Measurements from ENCODE around the gene GALNT10.

The GALNT10 gene

DNA sequence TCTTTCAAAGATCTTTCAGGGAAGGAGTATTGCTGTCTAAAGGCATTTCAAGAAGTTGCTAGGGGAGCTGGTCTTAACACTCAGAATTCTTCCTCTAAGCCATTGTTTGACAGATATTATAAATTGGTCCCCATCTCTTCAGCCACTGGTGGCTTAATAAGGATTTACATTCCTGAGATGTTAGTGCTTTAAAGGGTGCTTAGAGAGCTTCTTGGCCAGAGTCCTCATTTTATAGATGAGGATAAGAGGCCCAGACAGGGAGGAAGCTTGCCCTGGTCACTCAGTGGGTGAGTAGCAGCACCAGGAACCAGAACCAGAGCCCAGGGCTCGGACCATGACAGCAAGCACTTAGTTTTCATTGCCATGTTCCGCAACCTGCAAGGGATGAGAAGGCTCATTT, 53.2 kb downstream of the GALNT10 start:
- no peak for TF ChIP-seq GABPA (IDR thresholded peaks at IDR 0.05; ENCODE audit: low read depth)
- TF ChIP-seq, protein P1, sequence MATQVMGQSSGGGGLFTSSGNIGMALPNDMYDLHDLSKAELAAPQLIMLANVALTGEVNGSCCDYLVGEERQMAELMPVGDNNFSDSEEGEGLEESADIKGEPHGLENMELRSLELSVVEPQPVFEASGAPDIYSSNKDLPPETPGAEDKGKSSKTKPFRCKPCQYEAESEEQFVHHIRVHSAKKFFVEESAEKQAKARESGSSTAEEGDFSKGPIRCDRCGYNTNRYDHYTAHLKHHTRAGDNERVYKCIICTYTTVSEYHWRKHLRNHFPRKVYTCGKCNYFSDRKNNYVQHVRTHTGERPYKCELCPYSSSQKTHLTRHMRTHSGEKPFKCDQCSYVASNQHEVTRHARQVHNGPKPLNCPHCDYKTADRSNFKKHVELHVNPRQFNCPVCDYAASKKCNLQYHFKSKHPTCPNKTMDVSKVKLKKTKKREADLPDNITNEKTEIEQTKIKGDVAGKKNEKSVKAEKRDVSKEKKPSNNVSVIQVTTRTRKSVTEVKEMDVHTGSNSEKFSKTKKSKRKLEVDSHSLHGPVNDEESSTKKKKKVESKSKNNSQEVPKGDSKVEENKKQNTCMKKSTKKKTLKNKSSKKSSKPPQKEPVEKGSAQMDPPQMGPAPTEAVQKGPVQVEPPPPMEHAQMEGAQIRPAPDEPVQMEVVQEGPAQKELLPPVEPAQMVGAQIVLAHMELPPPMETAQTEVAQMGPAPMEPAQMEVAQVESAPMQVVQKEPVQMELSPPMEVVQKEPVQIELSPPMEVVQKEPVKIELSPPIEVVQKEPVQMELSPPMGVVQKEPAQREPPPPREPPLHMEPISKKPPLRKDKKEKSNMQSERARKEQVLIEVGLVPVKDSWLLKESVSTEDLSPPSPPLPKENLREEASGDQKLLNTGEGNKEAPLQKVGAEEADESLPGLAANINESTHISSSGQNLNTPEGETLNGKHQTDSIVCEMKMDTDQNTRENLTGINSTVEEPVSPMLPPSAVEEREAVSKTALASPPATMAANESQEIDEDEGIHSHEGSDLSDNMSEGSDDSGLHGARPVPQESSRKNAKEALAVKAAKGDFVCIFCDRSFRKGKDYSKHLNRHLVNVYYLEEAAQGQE (IDR thresholded peaks at IDR 0.05; ENCODE audit: insufficient replicate concordance, low read depth), result no peak
- TF ChIP-seq POLR2AphosphoS5 (IDR thresholded peaks at IDR 0.05; ENCODE audit: low read depth), result no peak
- no peak for TF ChIP-seq SPI1 (IDR thresholded peaks at IDR 0.05; ENCODE audit: borderline replicate concordance, low read depth)
- TF ChIP-seq, protein P2, sequence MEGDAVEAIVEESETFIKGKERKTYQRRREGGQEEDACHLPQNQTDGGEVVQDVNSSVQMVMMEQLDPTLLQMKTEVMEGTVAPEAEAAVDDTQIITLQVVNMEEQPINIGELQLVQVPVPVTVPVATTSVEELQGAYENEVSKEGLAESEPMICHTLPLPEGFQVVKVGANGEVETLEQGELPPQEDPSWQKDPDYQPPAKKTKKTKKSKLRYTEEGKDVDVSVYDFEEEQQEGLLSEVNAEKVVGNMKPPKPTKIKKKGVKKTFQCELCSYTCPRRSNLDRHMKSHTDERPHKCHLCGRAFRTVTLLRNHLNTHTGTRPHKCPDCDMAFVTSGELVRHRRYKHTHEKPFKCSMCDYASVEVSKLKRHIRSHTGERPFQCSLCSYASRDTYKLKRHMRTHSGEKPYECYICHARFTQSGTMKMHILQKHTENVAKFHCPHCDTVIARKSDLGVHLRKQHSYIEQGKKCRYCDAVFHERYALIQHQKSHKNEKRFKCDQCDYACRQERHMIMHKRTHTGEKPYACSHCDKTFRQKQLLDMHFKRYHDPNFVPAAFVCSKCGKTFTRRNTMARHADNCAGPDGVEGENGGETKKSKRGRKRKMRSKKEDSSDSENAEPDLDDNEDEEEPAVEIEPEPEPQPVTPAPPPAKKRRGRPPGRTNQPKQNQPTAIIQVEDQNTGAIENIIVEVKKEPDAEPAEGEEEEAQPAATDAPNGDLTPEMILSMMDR (IDR thresholded peaks at IDR 0.05; ENCODE audit: insufficient read depth, low read length), result no peak
- no peaks in the 10 kb centered on the region for H3K27me3 ChIP-seq (ENCODE audit: insufficient read depth, poor library complexity, severe bottlenecking)
- no peak for DNase-seq (ENCODE audit: low read depth in 1 of 2, low spot score in 1 of 2)
- no peak overlapping the region for H3K4me3 ChIP-seq (replicated peaks; ENCODE audit: insufficient read depth, low read length)
- H3K27ac ChIP-seq (replicated peaks), result no peak overlapping the region

DNA sequence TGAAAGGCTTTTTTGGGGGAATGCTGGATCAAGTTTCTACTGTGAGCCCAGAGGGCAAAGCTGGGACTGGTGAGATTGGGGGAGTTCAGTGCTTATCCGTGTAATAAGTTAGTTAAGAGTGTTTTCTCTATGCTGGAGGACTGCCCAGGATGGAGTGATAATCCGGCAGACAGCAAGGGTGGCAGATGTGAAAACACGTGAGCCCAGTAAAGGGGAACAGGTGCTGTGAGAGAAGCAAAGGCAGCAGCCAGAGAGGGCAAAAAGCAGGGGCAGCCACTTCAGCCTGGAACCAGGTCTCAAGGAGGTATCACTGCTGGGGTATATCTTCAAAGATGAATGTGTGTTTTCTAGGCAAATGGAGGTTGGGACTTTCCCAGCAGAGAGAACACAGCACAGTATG, 53.9 kb downstream of the GALNT10 start:
- no peaks in the 10 kb centered on the region for H3K27me3 ChIP-seq (ENCODE audit: insufficient read depth, poor library complexity, severe bottlenecking)
- H3K27ac ChIP-seq (replicated peaks), result no peak overlapping the region
- no peak for TF ChIP-seq POLR2AphosphoS5 (IDR thresholded peaks at IDR 0.05; ENCODE audit: low read depth)
- TF ChIP-seq, protein P2 (IDR thresholded peaks at IDR 0.05; ENCODE audit: insufficient read depth, low read length), result no peak
- TF ChIP-seq, protein P1 (IDR thresholded peaks at IDR 0.05; ENCODE audit: insufficient replicate concordance, low read depth), result no peak
- no peak for TF ChIP-seq GABPA (IDR thresholded peaks at IDR 0.05; ENCODE audit: low read depth)
- no peak for TF ChIP-seq SPI1 (IDR thresholded peaks at IDR 0.05; ENCODE audit: borderline replicate concordance, low read depth)
- no peak overlapping the region for H3K4me3 ChIP-seq (replicated peaks; ENCODE audit: insufficient read depth, low read length)
- DNase-seq (ENCODE audit: low read depth in 1 of 2, low spot score in 1 of 2), result no peak

DNA sequence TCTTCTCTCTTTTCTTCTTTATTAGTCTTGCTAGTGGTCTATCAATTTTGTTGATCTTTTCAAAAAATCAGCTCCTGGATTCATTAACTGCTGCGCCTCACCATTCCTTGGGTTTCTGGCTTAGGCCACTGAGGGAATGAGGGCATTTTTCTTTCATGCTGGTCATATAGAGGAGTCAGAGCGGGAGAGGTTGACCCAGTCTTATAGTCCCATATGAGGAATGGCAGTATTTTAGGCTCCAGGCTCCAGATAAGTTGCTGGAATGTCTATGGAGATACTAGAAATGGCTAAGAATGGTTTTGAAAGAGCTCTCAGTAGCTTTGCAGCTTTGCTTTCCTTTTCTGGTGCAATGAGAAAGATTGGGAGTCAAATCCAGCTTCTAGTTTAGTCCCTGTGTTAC, 58.2 kb downstream of the GALNT10 start:
- DNase-seq (ENCODE audit: low read depth in 1 of 2, low spot score in 1 of 2), result no peak
- H3K4me3 ChIP-seq (replicated peaks; ENCODE audit: insufficient read depth, low read length), result no peak overlapping the region
- H3K27me3 ChIP-seq (ENCODE audit: insufficient read depth, poor library complexity, severe bottlenecking), result no peaks in the 10 kb centered on the region
- TF ChIP-seq, protein P1 (IDR thresholded peaks at IDR 0.05; ENCODE audit: insufficient replicate concordance, low read depth), result no peak
- TF ChIP-seq POLR2AphosphoS5 (IDR thresholded peaks at IDR 0.05; ENCODE audit: low read depth), result no peak
- TF ChIP-seq, protein P2 (IDR thresholded peaks at IDR 0.05; ENCODE audit: insufficient read depth, low read length), result no peak
- no peak for TF ChIP-seq SPI1 (IDR thresholded peaks at IDR 0.05; ENCODE audit: borderline replicate concordance, low read depth)
- TF ChIP-seq GABPA (IDR thresholded peaks at IDR 0.05; ENCODE audit: low read depth), result no peak
- H3K27ac ChIP-seq (replicated peaks), result no peak overlapping the region

Measured in HL-60 (cell line).